ENCODE measurements around the gene ZNF45. TPM values are rescaled to one million over a fixed set of nuclear protein-coding genes. Genes with fewer than 3 reads are reported as not detected.

Gene ZNF45
- total RNA-seq, 1 experiment from 2014 or later, result 22.1 TPM

- TF ChIP-seq EZH2 (IDR thresholded peaks at IDR 0.05; ENCODE audit: borderline replicate concordance, low read depth, low read length, poor library complexity, severe bottlenecking) (no peak), CTCF (conservative IDR thresholded peaks at IDR 0.05; ENCODE audit: low read depth, low read length) (no peak)
- Histone ChIP-seq H3K36me3 (ENCODE audit: insufficient read depth, low read length, poor library complexity, severe bottlenecking) (no peaks in the 10 kb centered on the region), H3K27me3 (replicated peaks; ENCODE audit: insufficient read depth, low read depth, low read length, poor library complexity) (no peaks in the 10 kb centered on the region), H3K4me3 (ENCODE audit: low read depth, low read length, poor library complexity, severe bottlenecking) (no peak overlapping the region), H3K9me3 (ENCODE audit: low read depth, low read length, poor library complexity, severe bottlenecking) (peaks cover 43% of the 10 kb centered on the region), H3K4me1 (ENCODE audit: insufficient read depth, low read length, poor library complexity, severe bottlenecking) (no peaks in the 10 kb centered on the region), H3K27ac (ENCODE audit: low read depth, low read length, poor library complexity, severe bottlenecking) (no peak overlapping the region)
- no peak for DNase-seq (ENCODE audit: low spot score)
- no TSS peak for BruUV-seq (replicated peaks)
- intact Hi-C loops (cut with micrococcal nuclease; ENCODE audit: unreplicated experiment), result no loop called here
- POLR2A ChIA-PET (ENCODE audit: low non-redundant PET), result no interaction called here
- CTCF ChIA-PET, result no interaction called here
Measured at GRCh38 chr19:43960411-43960810, 25.3 kb upstream of the ZNF45 start.

GRCh38 chr19:43957891-43958290 lies 22.8 kb upstream of the ZNF45 start:
- no peak for DNase-seq (ENCODE audit: low spot score)
- no TSS peak for BruUV-seq (replicated peaks)
- Histone ChIP-seq H3K9me3 (ENCODE audit: low read depth, low read length, poor library complexity, severe bottlenecking) (peaks cover 25% of the 10 kb centered on the region), H3K27ac (ENCODE audit: low read depth, low read length, poor library complexity, severe bottlenecking) (no peak overlapping the region), H3K4me1 (ENCODE audit: insufficient read depth, low read length, poor library complexity, severe bottlenecking) (no peaks in the 10 kb centered on the region), H3K4me3 (ENCODE audit: low read depth, low read length, poor library complexity, severe bottlenecking) (no peak overlapping the region), H3K36me3 (ENCODE audit: insufficient read depth, low read length, poor library complexity, severe bottlenecking) (no peaks in the 10 kb centered on the region), H3K27me3 (replicated peaks; ENCODE audit: insufficient read depth, low read depth, low read length, poor library complexity) (no peaks in the 10 kb centered on the region)
- intact Hi-C loops (cut with micrococcal nuclease; ENCODE audit: unreplicated experiment), result no loop called here
- ChIA-PET POLR2A (ENCODE audit: low non-redundant PET) (no interaction called here), CTCF (interaction anchor here (0.6 kb wide), 1 partner anchor 204 kb away, joined by 4 read pairs; no protein-coding TSS in a partner anchor)
- TF ChIP-seq CTCF (conservative IDR thresholded peaks at IDR 0.05; ENCODE audit: low read depth, low read length) (no peak), EZH2 (IDR thresholded peaks at IDR 0.05; ENCODE audit: borderline replicate concordance, low read depth, low read length, poor library complexity, severe bottlenecking) (no peak)

- no TSS peak for BruUV-seq (replicated peaks)
- ChIA-PET CTCF (no interaction called here), POLR2A (ENCODE audit: low non-redundant PET) (no interaction called here)
- Histone ChIP-seq H3K4me3 (ENCODE audit: low read depth, low read length, poor library complexity, severe bottlenecking) (no peak overlapping the region), H3K27ac (ENCODE audit: low read depth, low read length, poor library complexity, severe bottlenecking) (no peak overlapping the region), H3K27me3 (replicated peaks; ENCODE audit: insufficient read depth, low read depth, low read length, poor library complexity) (no peaks in the 10 kb centered on the region), H3K9me3 (ENCODE audit: low read depth, low read length, poor library complexity, severe bottlenecking) (peaks cover 25% of the 10 kb centered on the region), H3K36me3 (ENCODE audit: insufficient read depth, low read length, poor library complexity, severe bottlenecking) (no peaks in the 10 kb centered on the region), H3K4me1 (ENCODE audit: insufficient read depth, low read length, poor library complexity, severe bottlenecking) (no peaks in the 10 kb centered on the region)
- TF ChIP-seq CTCF (conservative IDR thresholded peaks at IDR 0.05; ENCODE audit: low read depth, low read length) (no peak), EZH2 (IDR thresholded peaks at IDR 0.05; ENCODE audit: borderline replicate concordance, low read depth, low read length, poor library complexity, severe bottlenecking) (no peak)
- DNase-seq (ENCODE audit: low spot score), result no peak
- intact Hi-C loops (cut with micrococcal nuclease; ENCODE audit: unreplicated experiment), result no loop called here
Measured at GRCh38 chr19:43956827-43957226, 21.7 kb upstream of the ZNF45 start.

Measured in A673 (cell line).